Mucosa of stomach (tissue), 1 donor: ENCODE measurements around the gene ILKAP.

Experiments used
- H3K27me3 ChIP-seq: one replicate; pipeline ENCODE4 v1.7.0; 2013; ENCODE audit warnings: mild to moderate bottlenecking, low read length; ENCODE audit not compliant: control insufficient read depth, insufficient read depth
- H3K36me3 ChIP-seq: one replicate; pipeline ENCODE4 v1.7.0; 2013; ENCODE audit warnings: low read length; ENCODE audit not compliant: control insufficient read depth, insufficient read depth
- H3K4me1 ChIP-seq: one replicate; pipeline ENCODE4 v1.7.0; 2013; ENCODE audit warnings: mild to moderate bottlenecking, low read length; ENCODE audit not compliant: control insufficient read depth, insufficient read depth
- H3K4me3 ChIP-seq: one replicate; pipeline ENCODE4 v1.7.0; 2013; ENCODE audit warnings: low read length
- H3K9ac ChIP-seq: one replicate; pipeline ENCODE4 v1.7.0; 2013; ENCODE audit warnings: mild to moderate bottlenecking, low read length, moderate library complexity
- H3K9me3 ChIP-seq: one replicate; pipeline ENCODE4 v1.7.0; 2013; ENCODE audit warnings: mild to moderate bottlenecking, low read length, moderate library complexity; ENCODE audit not compliant: control insufficient read depth
- donor health status: Pancreatic carcinoma.

ILKAP gene

DNA sequence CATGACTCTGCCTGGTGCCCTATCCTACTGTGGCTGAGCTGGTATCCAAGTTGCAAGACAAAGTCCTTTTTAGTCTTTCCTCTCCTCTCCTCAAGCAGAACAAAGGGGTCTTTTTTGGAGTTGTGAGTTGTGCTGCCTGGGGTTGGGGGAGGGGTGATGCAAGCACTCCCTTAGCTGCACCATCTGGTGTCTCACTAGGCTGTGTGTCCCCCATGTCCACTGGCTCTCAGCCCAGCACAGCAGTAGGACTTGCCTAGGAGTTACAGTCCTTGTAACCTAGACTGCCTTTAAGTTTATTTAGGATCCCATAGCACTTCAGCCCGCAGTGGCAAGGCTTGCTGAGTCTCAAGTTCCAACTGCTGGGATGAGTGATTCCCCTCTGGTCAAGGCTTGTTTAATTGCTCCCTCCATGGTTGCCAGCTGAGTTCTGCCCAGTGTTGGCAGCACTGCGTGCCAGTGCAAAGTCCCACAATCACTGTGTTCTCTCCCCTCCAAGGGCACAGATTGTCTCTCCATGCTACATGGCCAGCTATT is 13.2 kb upstream of the ILKAP start:
- Histone ChIP-seq H3K9ac (no peak overlapping the region), H3K36me3 (no peaks in the 10 kb centered on the region), H3K27me3 (no peaks in the 10 kb centered on the region), H3K9me3 (no peaks in the 10 kb centered on the region), H3K4me1 (no peaks in the 10 kb centered on the region), H3K4me3 (no peak overlapping the region)

DNA sequence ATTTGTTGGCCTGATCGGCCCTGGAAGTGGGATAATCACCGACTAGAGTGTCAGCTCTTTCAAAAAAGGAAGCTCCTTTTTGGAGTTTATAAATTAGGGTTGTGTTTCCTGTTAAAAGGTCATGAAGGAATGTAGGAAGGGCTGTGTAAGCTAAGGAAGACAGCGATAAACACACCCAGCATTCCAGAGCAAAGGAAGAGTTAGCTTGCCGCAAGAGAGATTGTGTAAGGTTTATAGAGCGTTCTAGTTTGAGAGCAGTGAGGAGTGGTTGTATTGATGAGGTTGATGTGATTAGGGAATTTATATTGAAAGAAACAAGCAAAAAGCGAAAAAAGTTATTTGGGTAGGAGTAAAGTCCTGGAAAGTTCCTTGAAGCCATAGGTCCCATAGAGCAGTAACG is 3.5 kb upstream of the ILKAP start:
- H3K4me3 ChIP-seq = no peak overlapping the region
- no peaks in the 10 kb centered on the region for H3K36me3 ChIP-seq
- peaks cover 8% of the 10 kb centered on the region for H3K4me1 ChIP-seq
- peaks cover 3% of the 10 kb centered on the region for H3K27me3 ChIP-seq
- H3K9me3 ChIP-seq = no peaks in the 10 kb centered on the region
- no peak overlapping the region for H3K9ac ChIP-seq

DNA sequence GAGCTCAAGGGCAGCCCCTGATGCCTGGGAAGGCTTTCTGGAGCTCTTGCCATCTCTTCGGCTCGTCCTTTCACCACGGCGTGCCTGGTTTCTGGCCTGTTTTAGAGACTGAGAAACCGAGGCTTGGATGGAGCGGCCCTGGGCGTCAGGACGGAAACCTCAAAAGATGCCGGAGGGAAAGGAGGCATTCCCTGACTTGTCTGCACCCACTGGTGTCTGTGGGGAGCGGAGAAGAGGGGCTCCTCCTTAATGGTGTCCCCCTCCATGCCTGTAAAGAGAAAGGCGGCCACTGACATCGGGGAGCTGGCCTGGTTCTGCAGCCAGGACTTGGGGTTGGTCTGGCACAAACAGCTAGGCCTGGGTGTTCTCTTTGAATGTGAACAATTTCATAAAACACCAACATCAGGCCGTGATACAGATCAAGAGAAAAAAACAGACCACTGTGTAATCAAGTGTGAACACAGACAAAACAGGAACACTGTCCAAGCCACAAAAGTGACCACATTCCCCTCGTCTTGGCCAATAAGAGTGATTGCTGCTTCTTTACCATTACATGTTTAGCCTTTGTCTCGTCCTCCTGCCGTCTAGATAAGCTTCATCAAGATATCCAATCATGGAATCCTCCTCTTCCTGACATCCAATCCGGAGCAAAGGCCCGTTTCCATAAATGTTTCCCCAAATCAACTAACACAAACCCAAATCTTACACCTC is 633 bp upstream of the ILKAP start:
- peak overlapping the region; percentile 33 for H3K4me3 ChIP-seq
- peak overlapping the region; percentile 90 for H3K9ac ChIP-seq
- peaks cover 16% of the 10 kb centered on the region for H3K4me1 ChIP-seq
- H3K9me3 ChIP-seq = no peaks in the 10 kb centered on the region
- peaks cover 3% of the 10 kb centered on the region for H3K27me3 ChIP-seq
- H3K36me3 ChIP-seq = no peaks in the 10 kb centered on the region

DNA sequence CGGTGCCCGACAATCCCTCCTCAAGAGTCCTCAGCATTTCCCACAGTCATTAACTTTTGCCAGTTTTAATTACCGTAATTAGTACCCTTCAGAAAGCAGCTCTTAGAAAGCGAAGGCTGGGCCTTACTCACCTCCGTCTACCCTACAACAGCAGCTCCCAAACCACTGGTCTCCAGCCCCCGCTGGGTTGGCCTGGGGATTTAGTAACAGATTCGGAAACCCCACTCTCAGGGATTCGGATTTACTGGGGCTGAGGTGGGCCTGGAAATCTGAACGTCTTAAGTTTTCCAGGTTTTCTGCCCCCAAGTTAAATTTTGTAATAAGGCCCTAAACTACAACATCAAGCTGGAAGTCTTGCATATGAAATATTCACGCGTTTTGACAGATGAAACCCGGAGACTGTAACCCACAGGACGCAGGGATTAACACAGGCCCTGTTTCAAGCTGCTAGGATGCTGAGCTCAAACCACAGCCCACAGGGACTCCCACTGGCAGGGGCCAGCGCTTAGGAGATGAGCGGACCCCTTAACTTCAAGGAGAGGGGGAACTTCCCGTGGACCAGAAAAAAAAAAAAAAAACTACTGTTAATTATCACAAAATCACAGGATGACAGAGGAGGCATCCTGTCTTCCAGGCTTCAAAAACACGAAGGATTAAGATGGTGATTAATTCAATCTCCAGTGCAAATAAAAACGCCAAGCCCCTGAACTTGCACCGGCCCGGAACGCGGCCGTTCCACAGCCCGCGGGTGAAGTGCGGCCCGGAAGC is 985 bp downstream of the ILKAP start:
- Histone ChIP-seq H3K36me3 (no peaks in the 10 kb centered on the region), H3K4me3 (peak overlapping the region; percentile 80), H3K27me3 (no peaks in the 10 kb centered on the region), H3K9me3 (no peaks in the 10 kb centered on the region), H3K9ac (peak overlapping the region; percentile 83), H3K4me1 (peaks cover 16% of the 10 kb centered on the region)

DNA sequence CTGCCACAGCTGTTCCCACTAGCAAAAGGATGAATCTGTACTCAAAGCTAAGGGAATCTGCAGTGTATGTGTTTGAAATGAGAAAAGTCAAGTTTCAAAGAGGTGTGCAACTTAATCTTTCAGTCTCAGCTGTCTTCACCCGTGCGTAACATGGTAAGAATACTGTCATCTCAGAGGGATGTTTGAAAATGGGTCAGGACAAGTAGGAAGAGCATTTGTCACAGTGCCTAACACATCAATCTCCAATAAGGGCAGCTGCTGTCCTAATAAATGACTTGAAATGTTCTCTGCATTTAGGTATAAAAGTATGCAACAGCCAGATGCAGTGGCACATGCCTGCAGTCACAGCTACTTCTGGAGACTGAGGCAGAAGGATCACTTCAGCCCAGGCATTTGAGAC is 13.1 kb downstream of the ILKAP start:
- Histone ChIP-seq H3K4me1 (no peaks in the 10 kb centered on the region), H3K27me3 (no peaks in the 10 kb centered on the region), H3K4me3 (no peak overlapping the region), H3K9me3 (no peaks in the 10 kb centered on the region), H3K9ac (no peak overlapping the region), H3K36me3 (peaks cover 19% of the 10 kb centered on the region)

DNA sequence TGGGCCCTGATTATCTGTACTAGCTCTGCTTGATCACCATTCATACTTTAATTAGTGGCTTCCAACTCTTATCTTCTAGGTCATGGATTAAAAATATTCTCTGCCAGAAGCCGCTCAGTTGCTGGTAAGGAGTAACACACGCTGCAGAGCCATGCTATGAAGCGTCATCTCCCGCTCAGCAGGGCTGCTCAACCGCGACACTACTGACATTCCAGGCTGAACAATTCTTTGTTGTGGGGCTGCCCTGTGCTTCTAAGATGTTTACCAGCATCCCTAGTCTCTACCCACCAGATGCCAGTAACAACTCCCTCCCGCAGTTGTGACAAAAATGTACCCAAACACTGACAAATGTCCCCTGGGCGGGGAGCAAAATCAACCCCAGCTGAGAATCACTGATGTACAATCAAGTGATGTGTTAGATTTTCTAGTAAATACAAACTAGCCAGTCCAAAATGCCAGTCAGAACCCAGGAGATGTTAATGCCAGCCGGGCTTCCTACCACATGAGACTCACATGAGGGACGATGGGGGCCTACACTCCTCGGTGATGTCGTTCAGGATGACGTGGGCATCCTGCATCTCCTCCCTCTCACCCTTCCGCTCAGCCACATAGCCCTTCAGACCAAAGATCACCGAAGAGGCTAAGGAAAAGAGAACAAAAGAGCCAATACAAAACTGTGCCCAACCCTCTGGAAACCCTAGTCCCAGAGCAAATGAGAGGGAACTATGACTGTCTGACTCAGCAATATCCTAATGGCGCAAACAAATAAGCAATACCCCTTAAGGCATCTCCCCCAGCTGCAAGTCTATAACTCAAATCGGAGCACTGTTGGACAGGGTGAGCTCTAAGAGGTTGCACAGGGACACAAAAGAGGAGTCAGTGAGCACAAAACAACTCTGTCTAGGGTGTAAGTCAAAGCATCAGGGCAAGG is 15.6 kb downstream of the ILKAP start:
- H3K9ac ChIP-seq = no peak overlapping the region
- no peaks in the 10 kb centered on the region for H3K4me1 ChIP-seq
- H3K36me3 ChIP-seq = peaks cover 19% of the 10 kb centered on the region
- H3K27me3 ChIP-seq = no peaks in the 10 kb centered on the region
- H3K4me3 ChIP-seq = no peak overlapping the region
- no peaks in the 10 kb centered on the region for H3K9me3 ChIP-seq

DNA sequence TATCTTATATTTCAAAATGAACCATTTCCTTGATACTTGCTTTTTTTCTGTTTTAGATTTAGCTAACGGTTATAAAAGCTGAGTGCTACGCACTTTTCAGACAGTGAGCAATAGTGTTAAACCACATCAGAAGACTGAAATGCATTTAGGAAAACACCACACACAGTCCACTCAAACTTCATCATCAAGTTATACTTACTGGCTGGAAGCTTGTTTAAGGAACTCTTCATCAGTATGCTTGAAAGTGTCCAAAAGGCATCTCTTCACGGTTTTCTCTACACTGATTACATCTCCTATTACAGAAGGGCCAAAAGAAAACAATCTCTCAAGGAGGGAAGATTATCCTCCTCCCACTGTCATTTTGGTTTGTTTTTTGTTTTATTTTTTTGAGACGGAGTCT is 19.7 kb downstream of the ILKAP start:
- H3K4me1 ChIP-seq = no peaks in the 10 kb centered on the region
- H3K9me3 ChIP-seq = no peaks in the 10 kb centered on the region
- H3K27me3 ChIP-seq = no peaks in the 10 kb centered on the region
- peaks cover 21% of the 10 kb centered on the region for H3K36me3 ChIP-seq
- H3K9ac ChIP-seq = no peak overlapping the region
- H3K4me3 ChIP-seq = no peak overlapping the region

DNA sequence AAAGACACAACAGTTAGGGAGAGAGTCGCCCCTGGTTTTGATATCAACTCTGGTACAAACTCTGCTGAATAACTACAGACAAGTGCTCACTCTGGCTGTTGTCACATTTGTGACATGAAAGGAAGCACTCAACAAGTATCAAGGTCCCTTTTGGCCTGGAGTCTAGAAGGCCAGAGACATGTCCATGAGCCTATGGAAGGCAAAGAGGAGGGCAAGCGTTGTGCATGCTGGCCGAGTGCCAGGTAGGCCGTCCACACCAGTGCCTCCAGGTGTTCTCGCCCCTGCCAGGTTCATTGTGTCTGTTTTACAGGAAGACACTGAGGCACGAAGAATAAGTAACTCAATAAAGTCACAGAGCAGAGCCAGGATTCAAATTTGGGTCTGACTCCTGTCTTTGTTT is 21.1 kb downstream of the ILKAP start:
- no peak overlapping the region for H3K9ac ChIP-seq
- no peak overlapping the region for H3K4me3 ChIP-seq
- H3K9me3 ChIP-seq = no peaks in the 10 kb centered on the region
- no peaks in the 10 kb centered on the region for H3K27me3 ChIP-seq
- H3K4me1 ChIP-seq = no peaks in the 10 kb centered on the region
- peaks cover 7% of the 10 kb centered on the region for H3K36me3 ChIP-seq

DNA sequence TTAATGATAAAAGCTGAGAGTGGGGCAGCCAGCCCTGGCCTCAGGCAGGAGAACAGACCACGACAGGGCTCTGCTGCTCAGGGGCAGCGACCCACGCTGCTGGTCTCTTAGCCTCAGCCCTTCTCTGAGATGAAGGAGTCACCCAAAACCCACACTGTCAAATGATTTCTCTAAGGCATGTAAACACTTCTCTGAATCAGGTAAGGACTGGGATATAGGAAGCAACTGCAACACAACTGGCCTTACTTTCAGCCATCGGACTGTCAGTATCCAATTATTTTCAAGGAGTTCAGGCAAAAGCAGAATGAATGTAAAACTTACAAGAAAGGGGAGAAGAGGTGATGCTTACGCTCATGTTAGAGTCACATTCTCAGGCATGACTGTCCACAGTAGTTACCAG is 22.9 kb downstream of the ILKAP start:
- no peaks in the 10 kb centered on the region for H3K27me3 ChIP-seq
- H3K9me3 ChIP-seq = no peaks in the 10 kb centered on the region
- no peaks in the 10 kb centered on the region for H3K4me1 ChIP-seq
- no peak overlapping the region for H3K9ac ChIP-seq
- peaks cover 7% of the 10 kb centered on the region for H3K36me3 ChIP-seq
- H3K4me3 ChIP-seq = no peak overlapping the region

DNA sequence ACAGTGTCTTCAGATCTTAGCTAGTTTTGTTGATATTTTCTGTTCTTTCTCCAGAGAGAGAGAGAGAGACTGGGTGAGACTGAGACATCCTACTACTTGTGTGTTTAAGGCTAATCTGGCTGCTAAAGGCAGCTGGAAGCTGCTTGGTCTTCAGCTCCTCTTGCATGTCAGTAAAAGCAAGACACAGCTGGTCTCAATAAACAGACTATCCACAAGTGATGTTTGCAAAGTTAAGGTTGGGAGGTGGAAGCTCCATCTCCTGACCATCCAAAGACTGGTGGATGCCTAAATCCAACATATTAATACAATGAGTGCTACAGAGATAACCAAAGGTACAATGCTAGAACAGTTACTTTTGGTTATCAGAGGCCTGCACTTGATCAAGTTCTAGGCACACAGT is 26.9 kb downstream of the ILKAP start:
- Histone ChIP-seq H3K27me3 (no peaks in the 10 kb centered on the region), H3K9ac (no peak overlapping the region), H3K4me1 (no peaks in the 10 kb centered on the region), H3K9me3 (no peaks in the 10 kb centered on the region), H3K36me3 (peaks cover 18% of the 10 kb centered on the region), H3K4me3 (no peak overlapping the region)

DNA sequence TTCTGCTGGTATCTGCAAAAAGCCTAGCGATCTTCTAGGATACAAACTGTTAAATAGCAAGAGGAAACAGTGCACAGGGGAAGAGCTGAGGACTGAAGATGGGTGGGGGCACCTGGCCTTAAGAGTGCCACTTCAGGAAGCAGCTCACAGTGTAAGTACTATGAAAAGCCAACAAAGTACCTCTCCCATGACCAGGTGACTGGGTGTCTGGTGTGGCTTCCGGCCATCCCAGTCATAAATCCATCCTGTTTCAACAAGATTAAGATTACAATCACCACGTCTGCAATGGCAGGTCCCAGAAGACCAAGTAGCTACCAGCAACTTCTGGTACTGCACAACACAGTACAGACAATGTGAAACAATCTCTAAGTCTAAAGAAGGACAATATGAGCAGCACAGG is 28.8 kb downstream of the ILKAP start:
- peaks cover 18% of the 10 kb centered on the region for H3K36me3 ChIP-seq

More for the DNA sequence above, 28.8 kb downstream of the ILKAP start:
- peaks cover 10% of the 10 kb centered on the region for H3K4me1 ChIP-seq
- H3K9ac ChIP-seq = no peak overlapping the region
- no peaks in the 10 kb centered on the region for H3K9me3 ChIP-seq
- H3K4me3 ChIP-seq = no peak overlapping the region
- no peaks in the 10 kb centered on the region for H3K27me3 ChIP-seq
